ENCODE results near the gene TIMP3.

DNA sequence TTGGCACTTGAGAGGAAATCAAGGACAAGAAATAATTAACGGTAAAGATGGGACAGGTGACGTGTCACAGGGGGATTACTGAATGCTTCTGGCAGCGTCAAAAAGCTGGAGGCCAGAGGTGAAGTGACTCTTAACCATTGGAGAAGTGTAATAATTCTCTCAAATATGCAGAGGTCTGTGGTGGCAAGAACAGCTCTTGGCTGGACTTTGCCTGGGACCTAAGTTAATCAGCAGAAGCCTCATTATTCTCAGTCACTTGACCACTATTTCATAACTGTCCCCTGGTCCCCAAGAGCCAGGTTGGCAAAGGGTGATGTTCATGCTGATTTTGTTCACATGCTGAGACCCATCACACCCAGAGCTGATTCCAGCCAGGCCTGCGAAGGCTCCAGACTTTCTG is 72.9 kb downstream of the TIMP3 start:
- TF ChIP-seq, protein P1, sequence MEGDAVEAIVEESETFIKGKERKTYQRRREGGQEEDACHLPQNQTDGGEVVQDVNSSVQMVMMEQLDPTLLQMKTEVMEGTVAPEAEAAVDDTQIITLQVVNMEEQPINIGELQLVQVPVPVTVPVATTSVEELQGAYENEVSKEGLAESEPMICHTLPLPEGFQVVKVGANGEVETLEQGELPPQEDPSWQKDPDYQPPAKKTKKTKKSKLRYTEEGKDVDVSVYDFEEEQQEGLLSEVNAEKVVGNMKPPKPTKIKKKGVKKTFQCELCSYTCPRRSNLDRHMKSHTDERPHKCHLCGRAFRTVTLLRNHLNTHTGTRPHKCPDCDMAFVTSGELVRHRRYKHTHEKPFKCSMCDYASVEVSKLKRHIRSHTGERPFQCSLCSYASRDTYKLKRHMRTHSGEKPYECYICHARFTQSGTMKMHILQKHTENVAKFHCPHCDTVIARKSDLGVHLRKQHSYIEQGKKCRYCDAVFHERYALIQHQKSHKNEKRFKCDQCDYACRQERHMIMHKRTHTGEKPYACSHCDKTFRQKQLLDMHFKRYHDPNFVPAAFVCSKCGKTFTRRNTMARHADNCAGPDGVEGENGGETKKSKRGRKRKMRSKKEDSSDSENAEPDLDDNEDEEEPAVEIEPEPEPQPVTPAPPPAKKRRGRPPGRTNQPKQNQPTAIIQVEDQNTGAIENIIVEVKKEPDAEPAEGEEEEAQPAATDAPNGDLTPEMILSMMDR (IDR thresholded peaks at IDR 0.05; ENCODE audit: poor library complexity, severe bottlenecking) = no peak
- TF ChIP-seq POLR2AphosphoS5 (IDR thresholded peaks at IDR 0.05) (no peak), REST (IDR thresholded peaks at IDR 0.05; ENCODE audit: borderline replicate concordance) (no peak), MXI1 (conservative IDR thresholded peaks at IDR 0.05; ENCODE audit: poor library complexity, severe bottlenecking) (no peak), EP300 (conservative IDR thresholded peaks at IDR 0.05; ENCODE audit: poor library complexity, severe bottlenecking) (no peak), SMC3 (conservative IDR thresholded peaks at IDR 0.05; ENCODE audit: poor library complexity) (no peak), RAD21 (conservative IDR thresholded peaks at IDR 0.05) (no peak), EZH2 (IDR thresholded peaks at IDR 0.05; ENCODE audit: borderline replicate concordance, insufficient read depth, low read length, poor library complexity, severe bottlenecking) (no peak), TAF1 (IDR thresholded peaks at IDR 0.05; ENCODE audit: low read depth) (no peak)
